ENCODE measurements around the gene CD300A. TPM values are rescaled to one million over a fixed set of nuclear protein-coding genes. Genes with fewer than 3 reads are reported as not detected.
"Not testable (repeated sequence)": the region's sequence is repeated elsewhere in the genome, so short reads cannot be mapped to it uniquely, and the experiment has no call there.

CD300A gene
- total RNA-seq, 1 donor from 2014 or later = not detected

GRCh38 chr17:74512624-74513091 is 46.2 kb downstream of the CD300A start:
- peaks cover 37% of the 10 kb centered on the region for H3K27me3 Mint-ChIP-seq (ENCODE audit: low read depth)
- H3K36me3 Mint-ChIP-seq (ENCODE audit: low read depth) = peaks cover 6% of the 10 kb centered on the region
- no peak overlapping the region for H3K27ac Mint-ChIP-seq (ENCODE audit: unreplicated experiment)
- DNase-seq (ENCODE audit: low spot score) = no peak
- peaks cover 16% of the 10 kb centered on the region for H3K9me3 Mint-ChIP-seq (ENCODE audit: low read depth)
- H3K4me3 Mint-ChIP-seq (ENCODE audit: unreplicated experiment) = no peak overlapping the region
- TF ChIP-seq CTCF (IDR thresholded peaks at IDR 0.05) = no peak
- H3K4me1 Mint-ChIP-seq (ENCODE audit: low read depth) = peaks cover 6% of the 10 kb centered on the region

GRCh38 chr17:74513987-74514631 is 47.7 kb downstream of the CD300A start:
- no peak for TF ChIP-seq CTCF (IDR thresholded peaks at IDR 0.05)
- H3K36me3 Mint-ChIP-seq (ENCODE audit: low read depth) = peaks cover 6% of the 10 kb centered on the region
- peak overlapping the region; percentile 91 for H3K27ac Mint-ChIP-seq (ENCODE audit: unreplicated experiment)
- H3K4me1 Mint-ChIP-seq (ENCODE audit: low read depth) = peaks cover 6% of the 10 kb centered on the region
- DNase-seq (ENCODE audit: low spot score) = peak; percentile 22
- peaks cover 24% of the 10 kb centered on the region for H3K9me3 Mint-ChIP-seq (ENCODE audit: low read depth)
- peaks cover 32% of the 10 kb centered on the region for H3K27me3 Mint-ChIP-seq (ENCODE audit: low read depth)
- no peak overlapping the region for H3K4me3 Mint-ChIP-seq (ENCODE audit: unreplicated experiment)

DNA sequence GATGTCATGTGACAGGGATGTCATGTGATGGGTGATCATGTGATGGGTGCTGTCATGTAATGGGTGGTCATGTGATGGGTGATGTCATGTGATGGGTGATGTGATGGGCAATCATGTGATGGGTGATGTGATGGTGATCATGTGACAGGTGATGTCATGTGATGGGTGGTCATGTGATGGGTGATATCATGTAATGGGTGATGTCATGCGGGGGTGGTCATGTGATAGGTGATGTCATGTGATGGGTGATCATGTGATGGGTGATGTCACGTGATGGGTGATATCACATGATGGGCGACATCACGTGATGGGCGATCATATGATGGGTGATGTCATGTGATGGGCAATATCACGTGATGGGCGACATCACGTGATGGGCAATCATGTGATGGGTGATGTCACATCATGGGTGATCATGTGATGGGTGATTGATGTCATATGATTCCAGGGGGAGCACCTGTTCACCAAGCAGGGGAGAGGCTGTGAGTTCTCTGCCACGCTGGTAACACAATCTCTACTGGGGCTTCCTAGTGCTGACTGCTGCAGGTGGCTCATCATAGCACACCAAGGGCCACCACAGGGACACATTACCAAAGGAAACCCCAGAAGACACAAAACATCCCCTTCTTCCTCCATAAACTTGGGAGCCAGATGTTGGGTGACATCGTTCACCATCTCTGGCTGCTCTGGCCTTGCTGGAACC is 48.3 kb downstream of the CD300A start:
- H3K27ac Mint-ChIP-seq (ENCODE audit: unreplicated experiment) = peak overlapping the region; percentile 91
- peak; percentile 24 for DNase-seq (ENCODE audit: low spot score)
- TF ChIP-seq CTCF (IDR thresholded peaks at IDR 0.05) = no peak
- no peak overlapping the region for H3K4me3 Mint-ChIP-seq (ENCODE audit: unreplicated experiment)
- peaks cover 6% of the 10 kb centered on the region for H3K4me1 Mint-ChIP-seq (ENCODE audit: low read depth)
- H3K27me3 Mint-ChIP-seq (ENCODE audit: low read depth) = peaks cover 29% of the 10 kb centered on the region
- H3K36me3 Mint-ChIP-seq (ENCODE audit: low read depth) = peaks cover 6% of the 10 kb centered on the region
- H3K9me3 Mint-ChIP-seq (ENCODE audit: low read depth) = peaks cover 22% of the 10 kb centered on the region

DNA sequence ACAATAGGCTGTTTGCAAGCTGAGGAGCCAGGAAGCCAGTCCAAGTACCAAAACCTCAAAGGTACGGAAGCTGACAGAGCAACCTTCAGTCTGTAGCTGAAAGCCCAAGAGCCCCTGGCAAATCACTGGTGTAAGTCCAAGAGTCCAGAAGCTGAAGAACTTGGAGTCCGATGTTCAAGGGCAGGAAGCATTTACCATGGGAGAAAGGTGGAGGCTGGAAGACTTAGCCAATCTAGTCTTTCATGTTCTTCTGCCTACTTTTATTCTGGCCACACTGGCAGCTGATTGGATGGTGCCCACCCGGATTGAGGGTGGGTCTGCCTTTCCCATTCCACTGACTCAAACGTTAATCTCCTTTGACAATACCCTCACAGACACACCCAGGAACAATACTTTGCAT is 49.5 kb downstream of the CD300A start:
- peaks cover 6% of the 10 kb centered on the region for H3K36me3 Mint-ChIP-seq (ENCODE audit: low read depth)
- H3K9me3 Mint-ChIP-seq (ENCODE audit: low read depth) = peaks cover 22% of the 10 kb centered on the region
- H3K27me3 Mint-ChIP-seq (ENCODE audit: low read depth) = peaks cover 34% of the 10 kb centered on the region
- no peak for DNase-seq (ENCODE audit: low spot score)
- H3K4me3 Mint-ChIP-seq (ENCODE audit: unreplicated experiment) = no peak overlapping the region
- peaks cover 6% of the 10 kb centered on the region for H3K4me1 Mint-ChIP-seq (ENCODE audit: low read depth)
- no peak for TF ChIP-seq CTCF (IDR thresholded peaks at IDR 0.05)
- H3K27ac Mint-ChIP-seq (ENCODE audit: unreplicated experiment) = no peak overlapping the region

GRCh38 chr17:74516561-74517328 is 50.3 kb downstream of the CD300A start:
- Mint-ChIP-seq H3K36me3 (ENCODE audit: low read depth) (peaks cover 6% of the 10 kb centered on the region), H3K4me3 (ENCODE audit: unreplicated experiment) (no peak overlapping the region), H3K4me1 (ENCODE audit: low read depth) (peaks cover 6% of the 10 kb centered on the region), H3K27me3 (ENCODE audit: low read depth) (peaks cover 30% of the 10 kb centered on the region), H3K27ac (ENCODE audit: unreplicated experiment) (no peak overlapping the region), H3K9me3 (ENCODE audit: low read depth) (peaks cover 22% of the 10 kb centered on the region)
- no peak for DNase-seq (ENCODE audit: low spot score)
- TF ChIP-seq CTCF (IDR thresholded peaks at IDR 0.05) = no peak

DNA sequence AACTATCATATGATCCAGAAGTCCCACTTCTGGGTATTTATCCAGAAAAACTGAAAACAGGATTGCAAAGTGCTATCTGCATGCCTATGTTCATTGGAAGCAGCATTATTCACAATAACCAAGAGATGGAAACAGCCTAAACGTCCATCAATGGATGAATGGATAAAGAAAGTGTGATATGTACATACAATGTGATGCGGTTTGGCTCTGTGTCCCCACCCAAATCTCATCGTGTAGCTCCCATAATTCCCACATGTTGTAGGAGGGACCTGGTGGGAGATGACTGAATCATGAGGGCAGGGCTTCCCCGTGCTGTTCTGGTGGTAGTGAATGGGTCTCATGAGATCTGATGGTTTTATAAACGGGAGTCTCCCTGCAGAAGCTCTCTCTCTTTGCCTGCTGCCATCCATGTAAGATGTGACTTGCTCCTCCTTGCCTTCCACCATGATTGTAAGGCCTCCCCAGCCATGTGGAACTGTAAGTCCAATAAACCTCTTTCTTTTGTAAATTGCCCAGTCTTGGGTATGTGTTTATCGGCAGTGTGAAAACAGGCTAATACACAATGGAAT is 52.1 kb downstream of the CD300A start:
- Mint-ChIP-seq H3K9me3 (ENCODE audit: low read depth) (peaks cover 25% of the 10 kb centered on the region), H3K27me3 (ENCODE audit: low read depth) (peaks cover 27% of the 10 kb centered on the region)
- not testable (repeated sequence) for H3K4me3 Mint-ChIP-seq (ENCODE audit: unreplicated experiment); DNase-seq (ENCODE audit: low spot score); H3K27ac Mint-ChIP-seq (ENCODE audit: unreplicated experiment); H3K36me3 Mint-ChIP-seq (ENCODE audit: low read depth); H3K4me1 Mint-ChIP-seq (ENCODE audit: low read depth)

Data from chondrocyte (in vitro differentiated cells).